Prostate gland (tissue), 2 donors: Measurements from ENCODE around the gene PGC.

Source experiments
- POLR2A ChIP-seq: fragments of 450-650 bp; IDR thresholded peaks from one replicate; pipeline ENCODE4 v1.6.1; 2016; ENCODE audit warnings: antibody characterized with exemption, mild to moderate bottlenecking
- POLR2AphosphoS5 ChIP-seq: sonication (generic); formaldehyde crosslinking; IDR thresholded peaks from one replicate; pipeline ENCODE4 v1.6.1; 2017; ENCODE audit warnings: antibody characterized with exemption
- TF ChIP-seq, protein P1 (sequence below), 4 experiments: fragments of 200-600 bp in 2 of 4; fragments of 450-650 bp in 2 of 4; sonication (generic) in 2 of 4; IDR thresholded peaks; 1 replicate in 3 of 4; 2 replicates in 1 of 4; pipeline ENCODE4 v1.5.1; 2016 to 2019; ENCODE audit warnings: antibody characterized with exemption in 4 of 4, mild to moderate bottlenecking in 2 of 4, moderate library complexity in 2 of 4

DNA sequence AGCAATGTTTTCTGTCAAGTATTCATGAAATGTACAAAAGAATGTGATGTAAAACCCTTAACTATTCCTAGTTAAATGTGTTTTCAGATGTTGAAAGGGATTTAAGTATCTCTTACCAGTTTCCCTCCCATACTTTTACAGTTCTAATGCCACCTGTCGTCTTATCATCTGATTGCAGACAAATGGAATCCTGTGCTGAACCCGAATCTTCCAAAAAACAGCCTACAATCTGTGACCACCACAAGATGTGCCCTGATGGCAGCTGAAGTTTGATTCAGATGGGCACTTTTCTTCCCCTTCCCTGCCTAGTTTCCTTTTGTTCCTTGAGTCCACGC lies 42.2 kb upstream of the PGC start:
- TF ChIP-seq, protein P1, sequence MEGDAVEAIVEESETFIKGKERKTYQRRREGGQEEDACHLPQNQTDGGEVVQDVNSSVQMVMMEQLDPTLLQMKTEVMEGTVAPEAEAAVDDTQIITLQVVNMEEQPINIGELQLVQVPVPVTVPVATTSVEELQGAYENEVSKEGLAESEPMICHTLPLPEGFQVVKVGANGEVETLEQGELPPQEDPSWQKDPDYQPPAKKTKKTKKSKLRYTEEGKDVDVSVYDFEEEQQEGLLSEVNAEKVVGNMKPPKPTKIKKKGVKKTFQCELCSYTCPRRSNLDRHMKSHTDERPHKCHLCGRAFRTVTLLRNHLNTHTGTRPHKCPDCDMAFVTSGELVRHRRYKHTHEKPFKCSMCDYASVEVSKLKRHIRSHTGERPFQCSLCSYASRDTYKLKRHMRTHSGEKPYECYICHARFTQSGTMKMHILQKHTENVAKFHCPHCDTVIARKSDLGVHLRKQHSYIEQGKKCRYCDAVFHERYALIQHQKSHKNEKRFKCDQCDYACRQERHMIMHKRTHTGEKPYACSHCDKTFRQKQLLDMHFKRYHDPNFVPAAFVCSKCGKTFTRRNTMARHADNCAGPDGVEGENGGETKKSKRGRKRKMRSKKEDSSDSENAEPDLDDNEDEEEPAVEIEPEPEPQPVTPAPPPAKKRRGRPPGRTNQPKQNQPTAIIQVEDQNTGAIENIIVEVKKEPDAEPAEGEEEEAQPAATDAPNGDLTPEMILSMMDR (IDR thresholded peaks at IDR 0.05), result no peak
- TF ChIP-seq POLR2A (no peak), POLR2AphosphoS5 (no peak)
